Measurements from ENCODE around the gene CDK14.

Gene CDK14

GRCh38 chr7:90841759-90842429 lies 245.8 kb downstream of the CDK14 start:
- TF ChIP-seq, protein P1, sequence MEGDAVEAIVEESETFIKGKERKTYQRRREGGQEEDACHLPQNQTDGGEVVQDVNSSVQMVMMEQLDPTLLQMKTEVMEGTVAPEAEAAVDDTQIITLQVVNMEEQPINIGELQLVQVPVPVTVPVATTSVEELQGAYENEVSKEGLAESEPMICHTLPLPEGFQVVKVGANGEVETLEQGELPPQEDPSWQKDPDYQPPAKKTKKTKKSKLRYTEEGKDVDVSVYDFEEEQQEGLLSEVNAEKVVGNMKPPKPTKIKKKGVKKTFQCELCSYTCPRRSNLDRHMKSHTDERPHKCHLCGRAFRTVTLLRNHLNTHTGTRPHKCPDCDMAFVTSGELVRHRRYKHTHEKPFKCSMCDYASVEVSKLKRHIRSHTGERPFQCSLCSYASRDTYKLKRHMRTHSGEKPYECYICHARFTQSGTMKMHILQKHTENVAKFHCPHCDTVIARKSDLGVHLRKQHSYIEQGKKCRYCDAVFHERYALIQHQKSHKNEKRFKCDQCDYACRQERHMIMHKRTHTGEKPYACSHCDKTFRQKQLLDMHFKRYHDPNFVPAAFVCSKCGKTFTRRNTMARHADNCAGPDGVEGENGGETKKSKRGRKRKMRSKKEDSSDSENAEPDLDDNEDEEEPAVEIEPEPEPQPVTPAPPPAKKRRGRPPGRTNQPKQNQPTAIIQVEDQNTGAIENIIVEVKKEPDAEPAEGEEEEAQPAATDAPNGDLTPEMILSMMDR (IDR thresholded peaks at IDR 0.05) = no peak

DNA sequence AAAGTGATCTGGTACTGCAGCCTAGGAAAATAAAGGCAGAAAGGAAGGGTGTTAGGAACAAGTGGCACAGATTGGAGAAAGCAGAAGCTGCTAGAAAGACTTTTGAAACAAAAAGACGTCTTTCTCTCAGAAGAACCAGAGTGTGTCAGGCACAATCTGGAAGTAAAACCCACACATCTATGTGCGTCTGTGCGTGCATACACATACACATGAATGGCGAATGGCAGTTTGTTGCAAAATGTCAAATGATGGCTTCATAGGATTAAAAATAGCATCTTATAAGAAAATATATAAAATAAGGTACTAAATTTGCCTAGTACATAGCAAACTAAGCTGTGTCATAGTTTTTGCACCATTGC lies 246.3 kb downstream of the CDK14 start:
- TF ChIP-seq, protein P1 (IDR thresholded peaks at IDR 0.05) = no peak

GRCh38 chr7:90843472-90843871 lies 247.4 kb downstream of the CDK14 start:
- TF ChIP-seq, protein P1 (IDR thresholded peaks at IDR 0.05) = no peak

GRCh38 chr7:90844421-90844820 lies 248.3 kb downstream of the CDK14 start:
- TF ChIP-seq, protein P1 (IDR thresholded peaks at IDR 0.05) = no peak

DNA sequence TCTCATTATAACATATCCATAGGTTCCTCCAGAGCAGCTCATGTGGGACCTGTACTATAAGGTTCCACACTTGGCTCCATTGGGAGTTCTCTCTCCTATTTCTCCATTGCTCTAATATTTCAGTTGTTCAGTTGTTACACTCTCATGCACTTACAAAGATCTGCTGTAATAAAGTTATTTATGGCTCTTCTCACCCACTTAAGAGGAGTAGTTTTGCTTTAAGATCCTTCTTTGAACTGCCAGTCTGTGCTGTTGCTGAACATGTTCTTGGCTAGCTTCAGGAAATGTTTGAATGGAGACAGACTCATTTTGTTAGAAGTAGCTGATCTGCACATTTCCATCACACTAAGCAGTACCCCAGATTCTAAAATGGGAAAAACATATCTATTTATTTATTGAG lies 250.1 kb downstream of the CDK14 start:
- TF ChIP-seq, protein P1 (IDR thresholded peaks at IDR 0.05) = no peak

- TF ChIP-seq, protein P1 (IDR thresholded peaks at IDR 0.05) = no peak
Observed at GRCh38 chr7:90850066-90850465, 253.9 kb downstream of the CDK14 start.

- TF ChIP-seq, protein P1 (IDR thresholded peaks at IDR 0.05) = no peak
Observed at GRCh38 chr7:90850471-90850870, 254.3 kb downstream of the CDK14 start.

GRCh38 chr7:90853205-90853604 lies 257.1 kb downstream of the CDK14 start:
- TF ChIP-seq, protein P1 (IDR thresholded peaks at IDR 0.05) = no peak

Data from LNCAP (cell line).